Endothelial cell of umbilical vein (primary cell): Measurements from ENCODE around the gene PPM1H. TPM values are rescaled to one million over a fixed set of nuclear protein-coding genes. Genes with fewer than 3 reads are reported as not detected.

Experiments
- BruUV-seq: library from RNA; stranded (reverse); fragments of 400-500 nt; replicated peaks from 2 replicates; lab custom pipeline; 2021; lab: Mats Ljungman, UMichigan
- CTCF ChIA-PET: fragments of 300-600, 350-600 bp; sonication (Branson Sonifier 250); formaldehyde crosslinking; loops from one replicate; lab custom pipeline; 2021; ENCODE audit warnings: antibody characterized with exemption, inconsistent platforms; lab: Charles Lee
- POLR2A ChIA-PET: fragments of 300-600, 350-600 bp; sonication (Branson Sonifier 250); formaldehyde crosslinking; loops from one replicate; lab custom pipeline; 2021; ENCODE audit warnings: antibody characterized with exemption, inconsistent platforms; lab: Charles Lee
- DNase-seq: peaks from one replicate; pipeline ENCODE4 v3.0.0-alpha.2; 2011; ENCODE audit warnings: low read depth, low spot score
- FAIRE-seq: peaks from 2 replicates; lab custom pipeline; 2011; peaks lifted over from hg19 to GRCh38; lab: Jason Lieb, UNC
- H2AFZ ChIP-seq: 2 replicates; pipeline ENCODE4 v1.6.0; 2012; ENCODE audit warnings: low read depth, low read length, control low read depth, inconsistent platforms
- H3K27ac ChIP-seq: 2 replicates; pipeline ENCODE4 v1.5.1; 2011; ENCODE audit warnings: low read depth, mild to moderate bottlenecking, control low read depth, low read length, moderate library complexity; ENCODE audit not compliant: insufficient read depth
- H3K27me3 ChIP-seq, 2 experiments: 2 replicates each; pipeline versions ENCODE4 v1.6.0 to v1.6.1; 2011; ENCODE audit warnings: low read length in 2 of 2, mixed read lengths in 1 of 2; ENCODE audit not compliant: control insufficient read depth in 2 of 2, insufficient read depth in 2 of 2
- H3K36me3 ChIP-seq, 2 experiments: 2 replicates in 1 of 2; 3 replicates in 1 of 2; pipeline ENCODE4 v1.5.1; 2011; ENCODE audit warnings: low read length in 2 of 2, mild to moderate bottlenecking in 1 of 2, moderate library complexity in 1 of 2; ENCODE audit not compliant: control insufficient read depth in 2 of 2, insufficient read depth in 2 of 2; ENCODE audit errors: extremely low read depth in 1 of 2
- H3K4me1 ChIP-seq: 3 replicates; pipeline ENCODE4 v1.5.1; 2011; ENCODE audit warnings: mild to moderate bottlenecking, low read length; ENCODE audit not compliant: control insufficient read depth, insufficient read depth; ENCODE audit errors: extremely low read depth
- H3K4me2 ChIP-seq: 2 replicates; pipeline ENCODE4 v1.6.1; 2011; ENCODE audit warnings: low read length, control low read depth, mixed read lengths; ENCODE audit not compliant: insufficient read depth
- H3K4me3 ChIP-seq, 3 experiments: fragments of 200-600 bp in 1 of 3; sonication (generic), shearing (Covaris generic) in 1 of 3; replicated peaks in 1 of 3; 2 replicates each; pipeline ENCODE4 v1.5.1; 2011 to 2016; ENCODE audit warnings: control low read depth in 3 of 3, low read length in 3 of 3, mild to moderate bottlenecking in 2 of 3, inconsistent platforms in 1 of 3, low read depth in 1 of 3, moderate library complexity in 1 of 3; ENCODE audit not compliant: insufficient read depth in 1 of 3
- H3K79me2 ChIP-seq: 2 replicates; pipeline ENCODE4 v1.6.0; 2012; ENCODE audit warnings: low read length, inconsistent platforms; ENCODE audit not compliant: control insufficient read depth, insufficient read depth
- H3K9ac ChIP-seq: replicated peaks from 2 replicates; pipeline ENCODE3; 2011; ENCODE audit warnings: low read length, control low read depth; ENCODE audit not compliant: insufficient read depth; ENCODE audit errors: extremely low read depth
- H3K9me1 ChIP-seq: replicated peaks from 3 replicates; pipeline ENCODE4 v1.6.0; 2011; ENCODE audit warnings: mild to moderate bottlenecking, low read length; ENCODE audit not compliant: control insufficient read depth, insufficient read depth; ENCODE audit errors: extremely low read depth
- H3K9me3 ChIP-seq: replicated peaks from 2 replicates; pipeline ENCODE4 v1.5.1; 2012; ENCODE audit warnings: low read length, inconsistent platforms; ENCODE audit not compliant: control insufficient read depth, insufficient read depth
- H4K20me1 ChIP-seq: replicated peaks from 2 replicates; pipeline ENCODE3; 2011; ENCODE audit warnings: mild to moderate bottlenecking, low read length; ENCODE audit not compliant: control insufficient read depth, insufficient read depth; ENCODE audit errors: extremely low read depth
- GATA2 ChIP-seq: IDR thresholded peaks from 2 replicates; pipeline ENCODE4 v1.7.0; 2011; ENCODE audit warnings: low read depth, mild to moderate bottlenecking, moderate library complexity, mixed read lengths, low read length; ENCODE audit not compliant: insufficient read length, insufficient read depth
- MYC ChIP-seq: IDR thresholded peaks from one replicate; pipeline ENCODE4 v1.6.1; 2011; ENCODE audit warnings: mild to moderate bottlenecking, low read depth, low read length
- POLR2A ChIP-seq: IDR thresholded peaks from 2 replicates; pipeline ENCODE4 v1.6.1; 2012; ENCODE audit warnings: low read depth, mild to moderate bottlenecking, control low read depth, low read length
- POLR2AphosphoS5 ChIP-seq: IDR thresholded peaks from 2 replicates; pipeline ENCODE4 v1.6.1; 2012; ENCODE audit warnings: low read depth, mild to moderate bottlenecking, control low read depth, low read length, moderate library complexity; ENCODE audit not compliant: insufficient read depth
- dilution Hi-C: fragments of 300-500 bp; cut with MboI; formaldehyde crosslinking; loops from one replicate; pipeline ENCODE4 v1.15.0; 2019; ENCODE audit warnings: low sequenced_read_pairs; ENCODE audit not compliant: extremely low pct_ligation_motif_present
- intact Hi-C: fragments of 100-400 bp; cut with micrococcal nuclease; formaldehyde crosslinking; loops from one replicate; pipeline ENCODE4 v1.10.0; 2022
- polyA plus RNA-seq, 4 experiments: library from polyadenylated mRNA; depleted of rRNA in 3 of 4; stranded (reverse) in 3 of 4; unstranded in 1 of 4; fragments of >200 nt; gene quantifications; 2 replicates each; pipeline versions ENCODE4 v1.2.1 to v1.2.3, GENCODE V29; 2011 to 2012; ENCODE audit warnings: missing spikeins in 1 of 4
- total RNA-seq: library from RNA; stranded (reverse); gene quantifications from 2 replicates; pipeline ENCODE4 v1.2.3, GENCODE V29; 2021

Gene PPM1H
- total and polyA plus RNA-seq, 2 donors (not counting 3 experiments of a cell fraction or from before 2014, with no cell fraction given), result 1.0 to 7.2 TPM

DNA sequence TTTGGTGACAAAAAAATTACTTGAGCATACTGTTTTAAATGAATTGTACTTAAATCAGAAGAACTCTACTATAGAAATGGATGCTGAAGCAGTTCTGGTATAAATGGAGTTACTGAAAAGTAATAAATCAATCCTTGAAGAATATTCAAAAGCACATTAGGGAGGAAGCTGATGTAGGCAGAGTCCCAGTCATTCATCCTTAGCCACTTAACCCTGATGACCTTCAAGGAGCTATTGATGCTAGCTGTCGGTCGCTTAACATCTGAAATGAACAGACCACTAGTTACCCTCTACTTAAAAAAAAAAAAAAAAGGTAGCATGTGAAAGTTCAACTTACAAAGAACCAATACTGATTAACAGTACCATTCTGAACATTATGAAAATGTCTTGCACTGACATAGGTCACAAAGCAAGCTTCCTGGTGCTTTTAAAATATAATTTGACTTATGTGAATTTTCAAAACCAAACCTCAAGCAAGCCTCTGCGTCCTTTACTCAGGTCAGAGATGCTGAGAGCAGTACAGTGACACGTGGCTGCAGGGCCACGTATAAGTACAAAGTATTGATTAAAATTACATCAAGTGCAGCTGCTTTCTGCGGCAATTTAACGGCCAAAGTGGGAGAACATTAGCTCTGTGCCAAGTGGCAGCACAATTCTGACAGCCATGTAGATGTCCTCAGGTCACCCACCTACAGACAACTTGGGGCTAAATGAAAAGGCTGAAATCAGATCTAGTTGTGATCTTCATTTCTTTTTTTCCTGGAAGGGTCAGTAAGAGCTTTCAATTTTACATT lies 18.1 kb downstream of the PPM1H start:
- no peaks in the 10 kb centered on the region for H3K79me2 ChIP-seq
- DNase-seq (no peak), FAIRE-seq (no peak)
- H4K20me1 ChIP-seq, result no peaks in the 10 kb centered on the region
- no peak overlapping the region for H3K4me2 ChIP-seq
- H3K36me3 ChIP-seq, result no peaks in the 10 kb centered on the region
- no peak for TF ChIP-seq POLR2AphosphoS5
- CTCF ChIA-PET, result interaction anchor here (1.3 kb wide), 1 partner anchor 152 kb away, joined by 4 read pairs; no protein-coding TSS in a partner anchor
- H3K9me1 ChIP-seq, result no peaks in the 10 kb centered on the region
- intact Hi-C loops, result no loop called here
- no peak overlapping the region for H3K27ac ChIP-seq
- POLR2A ChIA-PET, result no interaction called here
- H3K9me3 ChIP-seq, result no peaks in the 10 kb centered on the region
- H3K4me3 ChIP-seq, result no peak overlapping the region
- H3K4me1 ChIP-seq, result peaks cover 3% of the 10 kb centered on the region
- H3K27me3 ChIP-seq, result peaks cover 0 to 18% of the 10 kb centered on the region in 2 experiments
- BruUV-seq, result no TSS peak
- no peak overlapping the region for H3K9ac ChIP-seq
- no peak overlapping the region for H2AFZ ChIP-seq
- dilution Hi-C loops, result no loop called here

GRCh38 chr12:62915204-62915529 lies 19.8 kb downstream of the PPM1H start:
- Histone ChIP-seq H4K20me1 (no peaks in the 10 kb centered on the region), H3K27ac (no peak overlapping the region), H3K36me3 (no peaks in the 10 kb centered on the region), H3K4me3 (no peak overlapping the region), H3K4me2 (no peak overlapping the region), H3K4me1 (peaks cover 3% of the 10 kb centered on the region), H3K9me1 (no peaks in the 10 kb centered on the region), H3K9ac (no peak overlapping the region), H3K27me3 (peaks cover 0 to 18% of the 10 kb centered on the region in 2 experiments), H3K9me3 (no peaks in the 10 kb centered on the region), H2AFZ (no peak overlapping the region), H3K79me2 (no peaks in the 10 kb centered on the region)
- FAIRE-seq (no peak), DNase-seq (no peak)
- dilution Hi-C loops (no loop called here), intact Hi-C loops (no loop called here)
- TF ChIP-seq GATA2, result no peak
- TF ChIP-seq MYC, result no peak
- no peak for TF ChIP-seq POLR2A
- ChIA-PET POLR2A (no interaction called here), CTCF (no interaction called here)
- no TSS peak for BruUV-seq
